GM18873 (cell line): ENCODE results near the gene ZFP14.

Experiments used
- ATAC-seq: cut with Tn5 transposase; IDR thresholded peaks from one replicate; pipeline ENCODE4 v1.9.1; 2021; ENCODE audit warnings: mild to moderate bottlenecking, moderate library complexity, moderate number of reproducible peaks; ENCODE audit not compliant: unreplicated experiment, low FRiP score

The ZFP14 gene

DNA sequence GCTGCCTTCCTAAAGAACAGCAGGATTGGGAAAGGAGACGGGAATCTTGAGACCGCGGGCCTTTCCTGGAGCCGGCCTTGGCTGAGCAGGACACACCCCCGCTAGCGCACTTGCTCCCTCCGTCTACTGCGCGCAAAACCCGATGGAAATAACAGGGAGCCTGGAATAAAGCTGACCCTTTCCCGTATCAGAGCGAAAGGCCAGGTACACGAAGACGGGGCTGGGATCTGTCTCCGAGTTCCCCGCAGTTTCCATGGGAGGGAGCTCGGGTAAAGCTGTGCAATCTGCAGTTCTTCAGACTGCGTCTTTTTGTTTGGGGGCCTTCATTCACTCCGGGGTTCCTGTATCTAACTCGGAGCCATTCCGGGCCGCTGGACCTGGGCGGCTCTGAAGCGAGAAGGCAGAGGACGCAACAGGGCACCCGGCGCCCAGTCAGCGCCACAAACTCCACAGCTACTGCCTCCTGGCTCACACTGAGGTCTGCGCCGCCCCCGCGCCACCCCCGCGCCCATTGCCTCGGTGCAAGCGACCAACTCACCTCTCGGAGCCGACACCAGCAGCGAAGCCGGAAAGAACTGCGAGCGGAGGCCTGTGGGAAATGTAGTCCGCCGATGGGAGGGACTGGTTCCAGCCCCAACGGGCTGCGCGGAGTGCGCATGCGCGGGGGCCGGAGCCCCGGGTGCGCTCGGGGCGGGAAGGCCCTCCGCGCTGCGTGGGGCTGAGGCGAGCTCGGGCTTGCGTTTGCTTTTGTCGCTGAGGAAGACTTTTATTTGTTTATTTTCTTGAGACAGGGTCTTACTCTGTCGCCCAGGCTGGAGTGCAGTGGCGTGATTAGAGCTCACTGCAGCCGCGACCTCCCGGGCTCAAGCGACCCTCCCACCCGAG, at the start of gene ZFP14:
Gene ZFP14 (minus strand): TSS at position 577 of the 885 bp plus-strand sequence. CDS start 11,309 bp downstream, outside the sequence.
- peak; percentile 82 for ATAC-seq

GRCh38 chr19:36423925-36424324, 44.9 kb upstream of the ZFP14 start:
- no peak for ATAC-seq

- ATAC-seq, result no peak
Measured at GRCh38 chr19:36421749-36422481, 42.9 kb upstream of the ZFP14 start.

DNA sequence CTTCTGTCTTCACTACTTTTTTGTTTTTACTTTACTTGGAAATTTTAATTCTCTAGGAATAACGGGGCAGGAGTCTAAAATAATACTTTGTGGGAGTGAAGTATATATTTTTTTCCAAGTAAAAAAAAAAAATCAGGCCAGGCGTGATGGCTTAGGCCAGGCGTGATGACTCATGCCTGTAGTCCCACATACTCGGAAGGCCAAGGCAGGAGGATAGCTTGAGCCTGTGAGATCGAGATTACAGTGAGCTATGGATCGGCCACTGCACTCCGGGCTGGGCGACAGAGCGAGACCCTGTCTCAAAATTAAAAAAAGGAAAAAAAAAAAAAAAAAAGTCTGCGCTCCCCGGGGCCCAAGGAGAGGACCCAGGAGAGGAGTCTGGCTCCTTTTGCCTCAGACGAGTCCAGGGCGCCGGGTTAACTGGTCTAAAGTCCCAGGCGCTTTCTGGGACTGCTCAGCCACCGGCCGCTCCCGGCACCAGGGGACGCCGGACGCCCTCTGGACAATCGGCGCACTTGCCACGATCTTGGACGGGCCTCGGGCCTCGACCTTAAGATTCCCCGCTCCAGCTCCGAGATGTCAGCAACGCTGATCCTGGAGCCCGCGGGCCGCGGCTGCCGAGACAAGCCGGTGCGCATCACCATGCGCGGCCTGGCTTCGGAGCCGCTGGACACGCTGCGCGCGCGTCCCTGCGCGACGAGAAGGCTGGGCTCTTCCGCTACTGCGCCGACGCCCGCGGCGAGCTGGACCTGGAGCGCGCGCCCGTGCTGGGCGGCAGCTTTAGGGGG, 42.2 kb upstream of the ZFP14 start:
- ATAC-seq, result no peak

- peak; percentile 47 for ATAC-seq
Measured at GRCh38 chr19:36418287-36419001, 39.4 kb upstream of the ZFP14 start, which contains the start of gene ZFP82. TSS of gene ZFP82 (minus strand) at chr19:36418644. CDS start at chr19:36409789, 8,855 bp downstream.

DNA sequence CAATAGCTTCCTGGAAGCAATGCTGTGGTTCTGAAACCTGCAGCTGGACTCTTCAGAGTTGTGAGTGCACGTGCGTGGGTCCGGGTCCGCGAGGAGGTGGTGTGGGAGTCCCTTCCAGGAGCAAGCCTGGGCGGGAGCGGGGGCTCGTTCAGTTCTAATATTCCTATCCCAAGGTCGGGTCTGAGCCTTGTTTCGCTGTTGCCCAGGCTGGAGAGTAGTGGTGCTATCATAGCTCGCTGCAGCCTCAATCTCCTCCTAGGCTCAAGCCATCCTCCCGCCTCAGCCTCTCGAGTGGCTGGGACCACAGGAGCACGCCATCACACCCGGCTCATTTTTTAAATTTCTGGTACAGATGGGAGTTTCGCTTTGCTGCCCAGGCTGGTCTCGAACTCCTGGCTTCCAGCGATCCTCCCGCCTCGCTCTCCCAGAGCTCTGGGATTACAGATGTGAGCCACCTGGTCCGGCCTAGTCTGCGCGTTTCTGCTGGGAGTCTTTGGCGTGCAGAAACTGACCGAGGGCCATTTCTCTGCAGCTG, 38.8 kb upstream of the ZFP14 start:
- no peak for ATAC-seq

- ATAC-seq, result no peak
Measured at GRCh38 chr19:36409841-36410240, 30.8 kb upstream of the ZFP14 start.

DNA sequence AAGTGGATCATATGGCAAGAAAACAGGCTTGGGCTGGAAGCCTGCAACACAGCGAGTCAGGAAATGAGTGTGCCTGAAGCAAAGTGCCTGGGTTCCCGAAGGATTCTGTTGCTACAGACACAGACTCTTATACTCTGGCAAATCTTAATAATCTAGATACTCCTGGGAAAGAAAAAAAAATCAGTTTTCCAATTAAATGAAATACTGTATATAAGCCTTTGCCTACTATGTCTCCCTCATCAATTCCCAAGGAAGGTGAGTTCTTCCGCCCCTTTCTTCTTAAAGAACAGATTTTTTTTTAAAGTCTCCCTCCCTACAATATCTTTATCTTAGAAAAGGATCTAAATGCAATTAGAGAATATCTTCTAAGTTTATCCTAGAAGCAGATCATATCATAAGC, 29.1 kb upstream of the ZFP14 start:
- no peak for ATAC-seq

DNA sequence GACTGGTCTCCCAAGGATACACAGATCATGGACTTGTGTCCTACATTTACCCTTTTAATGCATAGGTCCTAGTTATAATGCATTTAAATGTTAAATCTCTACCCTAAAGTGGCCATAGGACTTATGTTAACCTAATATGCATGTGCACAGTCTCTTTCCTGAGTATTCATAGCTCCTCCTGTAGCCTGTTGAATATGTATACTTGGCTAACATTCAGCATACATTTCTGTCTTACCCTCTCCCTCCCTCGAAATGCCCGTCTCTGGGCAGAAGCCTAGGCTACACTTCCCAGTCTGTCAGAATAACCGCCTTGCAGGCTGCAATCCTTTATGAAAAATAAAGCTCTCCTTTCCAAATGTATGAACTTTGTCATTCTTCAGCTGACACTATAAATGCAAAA, 25.5 kb upstream of the ZFP14 start:
- no peak for ATAC-seq

DNA sequence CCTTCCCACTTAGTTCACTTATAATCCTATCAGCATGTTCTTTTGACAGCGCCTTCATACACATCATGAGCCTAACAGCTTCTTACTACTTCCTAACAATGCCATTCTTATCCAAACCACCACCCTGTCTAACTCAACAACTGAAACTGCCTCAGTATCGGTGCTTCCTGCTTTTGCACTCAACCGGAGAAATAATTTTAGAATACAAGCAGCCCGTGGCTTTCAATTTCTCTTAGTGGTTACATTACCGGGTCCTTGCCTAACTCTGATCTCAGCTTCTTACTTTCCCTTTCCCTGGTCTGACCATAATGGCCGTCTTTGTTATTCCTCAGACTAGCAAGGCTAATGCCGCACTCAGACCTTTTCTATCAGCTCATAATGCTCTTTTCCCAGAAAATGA, 22.5 kb upstream of the ZFP14 start:
- no peak for ATAC-seq

GRCh38 chr19:36398571-36398970, 19.6 kb upstream of the ZFP14 start:
- no peak for ATAC-seq

GRCh38 chr19:36392916-36393673, 14.1 kb upstream of the ZFP14 start:
- ATAC-seq, result no peak

GRCh38 chr19:36379510-36379819, 464 bp upstream of the ZFP14 start:
- ATAC-seq, result no peak

DNA sequence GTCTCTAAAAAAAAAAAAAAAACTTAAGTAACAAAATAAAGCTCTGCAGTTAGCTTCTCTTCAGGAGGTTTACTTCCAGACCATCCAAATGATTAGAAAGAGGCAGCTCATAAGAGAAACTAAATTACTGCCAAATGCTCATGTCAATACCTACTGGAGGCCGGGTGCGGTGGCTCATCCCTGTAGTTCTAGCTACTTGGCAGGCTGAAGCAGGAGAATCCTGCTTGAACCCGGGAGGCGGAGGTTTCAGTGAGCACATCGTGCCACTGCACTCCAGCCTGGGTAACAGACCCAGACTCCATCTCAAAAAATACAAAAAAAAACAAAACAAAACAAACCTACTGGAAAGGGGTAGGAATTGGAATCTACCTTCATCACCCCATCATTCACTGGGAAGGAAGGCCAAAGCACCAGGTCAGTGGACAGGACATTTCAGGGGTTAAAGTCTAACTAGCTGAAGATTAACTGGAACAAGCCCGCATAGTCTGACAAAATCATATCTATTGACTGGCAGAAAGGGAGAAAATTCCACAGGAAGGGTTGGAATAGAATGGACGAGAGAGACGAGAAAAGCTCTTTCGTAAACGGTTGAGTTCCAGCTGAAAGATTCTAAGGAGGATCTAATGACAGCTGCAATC, 1.3 kb downstream of the ZFP14 start:
- no peak for ATAC-seq

GRCh38 chr19:36373638-36374156, 5.3 kb downstream of the ZFP14 start:
- ATAC-seq, result no peak

DNA sequence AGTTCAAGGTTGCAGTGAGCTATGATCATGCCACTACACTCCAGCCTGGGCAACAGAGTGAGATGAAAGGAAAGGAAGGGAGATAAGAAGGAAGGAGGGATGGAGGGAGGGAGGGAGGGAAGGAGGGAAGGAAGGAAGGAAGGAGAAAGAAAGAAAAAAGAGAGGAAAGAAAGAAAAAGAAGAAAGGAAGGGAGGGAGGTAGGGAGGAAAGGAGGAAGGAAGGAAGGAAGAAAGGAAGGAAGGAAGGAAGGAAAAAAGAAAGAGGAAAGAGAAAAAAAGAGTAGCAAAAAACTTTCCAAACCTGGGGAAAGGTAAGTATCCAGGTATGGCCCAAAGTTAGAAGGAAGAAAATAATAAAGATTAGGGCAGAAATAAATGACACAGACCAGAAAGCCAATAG, 7.1 kb downstream of the ZFP14 start:
- no peak for ATAC-seq

- no peak for ATAC-seq
Measured at GRCh38 chr19:36363845-36364244, 15.2 kb downstream of the ZFP14 start.

- ATAC-seq, result no peak
Measured at GRCh38 chr19:36340786-36341372, 38.1 kb downstream of the ZFP14 start.
